ENCODE results near the gene LRMDA.

LRMDA gene

GRCh38 chr10:75924309-75924902 lies 493.0 kb downstream of the LRMDA start:
- no peak for DNase-seq (ENCODE audit: low read depth)

- no peak for DNase-seq (ENCODE audit: low read depth)
Observed at GRCh38 chr10:75925999-75926398, 494.6 kb downstream of the LRMDA start.

- no peak for DNase-seq (ENCODE audit: low read depth)
Observed at GRCh38 chr10:75926763-75927162, 495.3 kb downstream of the LRMDA start.

DNA sequence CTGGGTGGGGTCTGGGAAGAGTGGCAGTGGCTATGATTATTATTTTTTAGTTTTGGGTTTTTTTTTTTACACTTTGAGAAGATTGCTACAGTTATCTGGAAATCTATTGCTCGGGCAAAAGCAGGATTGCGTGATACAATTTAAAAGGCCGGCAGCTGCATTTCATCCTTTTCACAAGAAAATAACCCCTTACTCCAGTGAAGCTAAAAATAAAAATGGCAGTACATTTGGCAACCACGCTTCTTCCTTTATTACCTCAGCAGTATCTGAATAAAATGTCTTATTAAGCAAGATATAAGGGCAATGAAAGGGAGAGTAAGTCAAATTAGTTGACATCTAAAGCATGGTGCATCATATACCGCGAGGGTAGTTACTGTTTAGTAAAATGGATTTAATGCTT lies 496.8 kb downstream of the LRMDA start:
- DNase-seq (ENCODE audit: low read depth), result no peak

DNA sequence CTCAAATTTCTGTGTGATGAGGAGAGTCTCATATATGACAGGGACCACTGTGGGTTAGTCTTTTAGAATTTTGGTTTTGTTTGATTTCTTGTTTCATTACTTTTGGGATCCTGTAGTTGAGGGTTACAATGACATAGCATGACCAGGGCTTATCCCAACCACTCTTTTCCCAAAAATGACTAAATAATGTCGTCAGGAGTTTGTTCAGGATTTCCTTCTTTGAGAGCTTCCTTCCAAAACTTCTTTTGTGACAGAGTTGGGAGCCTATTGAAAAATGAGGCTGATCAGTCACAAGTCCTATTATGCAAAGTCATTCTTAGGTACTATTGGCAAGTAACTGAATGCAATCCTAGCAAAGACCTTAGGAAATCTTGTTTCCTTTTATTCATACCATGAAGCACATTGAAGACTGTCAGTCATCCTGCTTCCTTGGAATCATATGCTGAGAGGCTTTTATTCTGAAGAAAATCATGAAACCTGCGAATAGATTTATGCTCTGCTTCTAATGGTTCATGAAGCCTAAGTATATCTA lies 498.3 kb downstream of the LRMDA start:
- DNase-seq (ENCODE audit: low read depth), result no peak

DNA sequence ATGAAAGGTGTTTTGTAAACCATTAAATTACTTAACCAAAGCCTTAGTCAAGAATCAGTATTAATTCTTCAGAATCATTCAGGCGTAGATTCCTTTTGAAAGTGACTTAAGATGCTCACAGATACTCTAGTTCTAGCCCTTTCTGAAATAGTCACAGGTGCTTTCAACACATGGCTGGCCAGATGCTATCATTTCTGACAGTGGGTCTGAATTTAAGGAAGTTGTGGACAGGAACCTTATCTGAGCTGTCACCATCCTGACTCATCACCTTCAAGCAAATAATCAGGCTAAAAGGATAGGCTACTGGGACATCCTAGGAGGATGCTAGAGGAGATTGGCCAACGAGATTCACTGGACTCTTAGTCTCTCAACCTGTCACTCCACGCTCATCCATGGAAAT lies 501.5 kb downstream of the LRMDA start:
- no peak for DNase-seq (ENCODE audit: low read depth)

GRCh38 chr10:75935240-75935639 lies 503.8 kb downstream of the LRMDA start:
- no peak for DNase-seq (ENCODE audit: low read depth)

DNA sequence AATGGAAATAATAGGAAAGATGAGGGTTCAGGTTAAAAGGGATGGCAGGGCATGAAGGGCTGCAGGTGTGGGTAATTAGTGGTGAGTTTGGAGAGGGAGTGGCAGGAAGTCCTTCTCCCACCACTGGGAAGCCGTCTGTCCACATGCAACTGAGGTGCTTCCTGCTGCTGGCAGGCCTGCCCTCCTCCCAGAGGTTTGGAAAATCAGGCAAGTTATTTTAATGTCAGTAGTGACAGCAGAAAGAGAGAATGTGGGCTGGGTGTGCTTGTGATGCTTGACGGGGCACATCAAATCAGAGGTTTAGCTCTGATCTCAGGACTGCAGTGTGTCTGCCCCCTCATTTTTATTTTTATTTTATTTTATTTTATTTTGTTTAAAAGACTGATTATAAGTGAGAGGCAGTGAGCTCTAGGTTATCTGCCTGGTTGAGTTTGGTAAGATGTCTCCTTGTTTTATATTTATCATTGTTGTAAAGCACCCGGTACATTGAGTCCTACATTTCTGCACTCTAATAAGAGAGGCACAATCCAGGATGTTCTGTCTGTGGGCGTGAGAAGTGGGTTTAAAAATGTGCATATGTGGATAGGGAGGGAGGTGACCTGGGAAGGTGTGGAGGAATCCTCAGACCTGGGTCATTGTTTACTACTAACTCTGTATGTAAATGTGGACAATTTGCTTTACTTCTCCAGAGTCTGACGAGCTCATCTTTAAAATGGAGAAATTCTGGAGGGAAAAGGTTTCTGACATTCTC lies 504.4 kb downstream of the LRMDA start:
- DNase-seq (ENCODE audit: low read depth), result no peak

- no peak for DNase-seq (ENCODE audit: low read depth)
Observed at GRCh38 chr10:75936841-75937240, 505.4 kb downstream of the LRMDA start.

GRCh38 chr10:75937823-75938222 lies 506.4 kb downstream of the LRMDA start:
- no peak for DNase-seq (ENCODE audit: low read depth)

GRCh38 chr10:75938380-75939122 lies 507.1 kb downstream of the LRMDA start:
- DNase-seq (ENCODE audit: low read depth), result no peak

DNA sequence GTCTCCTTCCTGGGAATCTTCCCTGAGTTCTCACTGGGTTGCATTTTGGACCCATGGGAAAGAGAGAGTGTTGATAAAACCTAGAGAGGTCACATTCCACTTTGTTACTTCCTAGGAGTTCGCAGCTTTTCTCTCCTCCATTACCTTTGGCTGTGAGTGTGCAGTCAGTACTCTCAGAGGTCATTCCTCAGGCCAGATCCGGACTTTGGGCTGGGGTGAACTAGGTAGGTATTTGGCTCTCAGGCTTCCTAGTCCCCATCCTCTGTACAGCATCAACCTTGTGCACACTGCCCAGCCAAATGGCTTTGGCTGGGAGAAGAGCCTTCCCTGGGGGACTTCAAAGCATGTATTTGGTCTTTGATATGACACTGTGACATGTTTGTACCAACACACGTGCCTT lies 508.1 kb downstream of the LRMDA start:
- no peak for DNase-seq (ENCODE audit: low read depth)

DNA sequence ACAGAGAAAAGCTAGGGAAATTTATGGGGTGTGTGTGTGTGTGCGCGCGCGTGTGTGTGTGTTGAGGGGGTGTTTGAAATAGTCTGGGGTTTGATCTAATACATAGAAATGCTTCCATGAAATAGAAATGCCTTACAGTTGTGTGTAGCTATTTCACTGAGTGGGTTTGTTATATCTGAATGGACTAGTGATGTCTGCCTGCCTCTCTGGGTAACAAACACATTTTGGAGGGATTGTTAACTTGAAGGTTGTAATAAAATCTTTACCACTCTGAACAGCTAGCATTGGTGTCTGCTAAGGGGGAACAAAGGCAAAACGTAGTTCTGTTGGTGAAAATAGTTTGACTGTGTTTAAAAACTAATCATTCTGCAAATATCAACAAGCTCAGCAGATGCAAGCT lies 509.3 kb downstream of the LRMDA start:
- no peak for DNase-seq (ENCODE audit: low read depth)

GRCh38 chr10:75941223-75941801 lies 509.9 kb downstream of the LRMDA start:
- DNase-seq (ENCODE audit: low read depth), result no peak

DNA sequence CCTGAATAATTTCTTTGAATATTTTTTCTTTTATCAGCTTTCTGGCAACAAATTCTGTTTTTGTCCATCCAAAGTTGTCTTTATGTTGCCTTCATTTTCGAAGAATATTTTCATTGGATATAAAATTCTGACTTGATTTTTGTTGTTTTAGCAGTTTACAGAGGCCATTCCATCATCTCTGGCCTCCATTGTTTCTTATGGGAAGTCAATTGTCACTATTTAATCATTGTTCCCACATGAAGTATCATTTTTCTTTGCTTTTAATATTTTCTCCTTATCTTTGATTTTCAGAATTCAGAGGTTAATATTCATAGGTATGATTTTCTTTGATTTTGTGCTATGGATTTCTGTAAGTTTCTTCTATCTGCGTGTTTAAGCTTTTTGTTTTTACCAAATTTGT lies 512.6 kb downstream of the LRMDA start:
- no peak for DNase-seq (ENCODE audit: low read depth)

DNA sequence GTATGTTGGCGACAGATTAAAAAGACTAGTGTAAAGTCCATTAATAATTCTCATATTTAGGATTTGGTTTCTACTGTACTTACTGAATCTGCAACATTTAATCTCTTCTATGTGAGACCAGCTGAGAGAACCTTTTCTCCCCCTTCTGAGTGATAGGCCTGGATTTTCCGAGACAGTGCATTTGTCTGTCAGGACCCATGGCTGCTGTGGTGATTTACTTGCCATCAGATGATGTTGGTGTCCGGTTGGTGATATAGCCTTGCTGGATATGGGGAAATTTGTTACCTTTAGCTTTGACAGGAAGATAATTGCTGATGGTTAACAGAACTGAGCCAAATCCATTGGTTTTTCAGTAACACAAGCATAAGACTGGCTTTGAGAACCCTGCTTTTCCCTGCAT lies 517.2 kb downstream of the LRMDA start:
- no peak for DNase-seq (ENCODE audit: low read depth)

DNA sequence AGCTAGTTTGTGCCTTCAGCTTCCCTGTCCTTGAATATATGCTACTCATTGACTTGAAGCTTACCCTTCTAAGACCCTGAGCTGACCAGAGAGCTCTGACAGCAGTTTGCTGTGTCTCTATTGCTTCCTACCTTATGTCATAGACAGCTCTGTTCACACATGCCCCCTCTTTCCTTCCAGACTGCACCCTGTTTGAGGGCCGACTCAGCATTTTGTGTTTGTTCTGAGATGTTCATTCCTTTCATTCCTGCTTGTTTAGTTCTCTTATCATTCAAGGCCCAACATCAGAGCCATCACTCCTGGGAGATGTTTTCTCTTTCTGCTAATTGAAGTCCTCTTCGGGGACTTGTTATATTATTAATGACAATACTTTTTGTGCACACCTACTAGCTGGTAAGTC lies 518.9 kb downstream of the LRMDA start:
- DNase-seq (ENCODE audit: low read depth), result no peak

DNA sequence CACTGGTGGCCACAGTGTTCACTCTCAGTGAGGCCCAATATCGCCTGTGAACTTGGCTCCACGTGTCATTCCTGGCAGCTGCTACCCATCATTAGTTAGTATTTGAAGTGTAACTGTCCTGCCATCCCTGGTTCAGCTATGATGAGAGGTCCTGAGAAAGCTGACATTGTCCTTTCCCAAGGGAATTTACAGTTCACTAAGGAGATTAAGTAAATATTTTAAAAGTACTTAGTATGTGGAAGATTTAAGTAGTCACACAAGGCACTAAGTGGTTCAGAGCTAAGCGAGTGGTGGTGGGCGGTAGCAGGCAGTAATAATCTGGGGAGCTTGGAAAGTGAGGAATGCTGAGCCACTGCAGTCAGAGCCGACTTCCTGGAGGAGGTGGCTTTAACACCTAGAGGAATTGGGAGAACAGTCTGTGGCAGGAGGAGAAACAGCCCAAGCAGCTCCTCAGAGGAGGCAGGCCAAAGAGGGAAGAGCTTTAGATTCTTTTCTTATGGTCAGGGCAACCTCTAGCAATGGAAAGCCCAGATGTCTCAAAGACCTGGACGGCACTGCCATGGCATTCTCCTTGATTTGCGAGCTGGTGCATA lies 519.7 kb downstream of the LRMDA start:
- no peak for DNase-seq (ENCODE audit: low read depth)

DNA sequence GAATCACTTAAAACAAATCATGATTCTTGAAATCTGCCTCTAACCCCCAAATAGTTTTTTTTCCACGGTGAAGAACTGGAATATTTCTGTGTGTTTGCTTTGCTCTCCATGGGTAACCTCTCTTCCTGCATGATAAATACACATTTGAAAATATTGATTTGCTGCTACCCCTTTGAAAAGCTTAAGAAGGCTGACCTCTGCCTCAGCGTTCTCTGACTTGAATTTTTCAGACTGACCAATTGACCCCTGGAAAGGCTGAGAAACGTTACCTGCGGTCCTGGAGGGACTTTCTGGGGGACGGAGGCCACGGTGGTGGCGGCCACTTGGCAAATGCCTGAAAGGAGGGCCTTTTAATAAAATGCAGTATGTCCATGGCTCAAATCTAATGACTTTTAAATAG lies 520.2 kb downstream of the LRMDA start:
- DNase-seq (ENCODE audit: low read depth), result no peak

DNA sequence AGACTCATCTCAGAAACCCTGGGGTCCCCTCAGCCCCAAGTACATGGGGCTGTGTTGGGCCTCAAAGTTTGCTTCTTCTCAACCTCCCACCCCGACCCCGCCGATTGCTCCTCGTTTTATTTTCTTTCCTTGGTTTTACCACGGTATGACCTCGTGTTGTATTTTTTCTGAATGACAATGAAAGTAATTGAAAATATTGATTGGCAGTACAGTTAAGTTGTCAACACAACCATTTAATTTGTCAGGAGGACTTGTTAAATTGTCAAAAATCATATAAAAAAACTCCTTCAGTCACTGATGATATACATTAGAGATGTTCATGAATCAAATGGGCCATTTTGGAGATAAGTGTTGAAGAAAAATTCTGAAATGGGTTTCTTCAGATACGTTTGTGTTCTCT lies 520.7 kb downstream of the LRMDA start:
- DNase-seq (ENCODE audit: low read depth), result no peak

GRCh38 chr10:75954486-75954885 lies 523.1 kb downstream of the LRMDA start:
- DNase-seq (ENCODE audit: low read depth), result no peak

GRCh38 chr10:75955973-75956502 lies 524.6 kb downstream of the LRMDA start:
- DNase-seq (ENCODE audit: low read depth), result no peak

Measured in activated T-cell treated with anti-CD3 and anti-CD28 coated beads for 1 hour (primary cell).